Measurements from ENCODE around the gene POLR3A.

POLR3A gene

GRCh38 chr10:78062296-78062695 is 33.0 kb upstream of the POLR3A start:
- peaks cover 23% of the 10 kb centered on the region for H3K4me1 Mint-ChIP-seq (ENCODE audit: low read depth)
- no peaks in the 10 kb centered on the region for H3K9me3 Mint-ChIP-seq
- H3K36me3 Mint-ChIP-seq (ENCODE audit: low read depth): no peaks in the 10 kb centered on the region
- H3K27ac Mint-ChIP-seq: peak overlapping the region; percentile 22
- H3K4me3 Mint-ChIP-seq: no peak overlapping the region
- no peaks in the 10 kb centered on the region for H3K27me3 Mint-ChIP-seq

GRCh38 chr10:78059906-78060702 is 30.8 kb upstream of the POLR3A start:
- Mint-ChIP-seq H3K27ac (peak overlapping the region; percentile 36), H3K4me3 (no peak overlapping the region), H3K27me3 (no peaks in the 10 kb centered on the region), H3K4me1 (ENCODE audit: low read depth) (peaks cover 20% of the 10 kb centered on the region), H3K36me3 (ENCODE audit: low read depth) (no peaks in the 10 kb centered on the region), H3K9me3 (no peaks in the 10 kb centered on the region)

- H3K9me3 Mint-ChIP-seq: no peaks in the 10 kb centered on the region
Measured at GRCh38 chr10:78058562-78058961, 29.2 kb upstream of the POLR3A start.

GRCh38 chr10:78053211-78053868 is 24.0 kb upstream of the POLR3A start:
- H3K4me3 Mint-ChIP-seq: no peak overlapping the region
- H3K9me3 Mint-ChIP-seq: no peaks in the 10 kb centered on the region
- no peaks in the 10 kb centered on the region for H3K27me3 Mint-ChIP-seq
- H3K4me1 Mint-ChIP-seq (ENCODE audit: low read depth): no peaks in the 10 kb centered on the region
- H3K36me3 Mint-ChIP-seq (ENCODE audit: low read depth): no peaks in the 10 kb centered on the region
- H3K27ac Mint-ChIP-seq: no peak overlapping the region

More at GRCh38 chr10:78058562-78058961, 29.2 kb upstream of the POLR3A start:
- no peak overlapping the region for H3K4me3 Mint-ChIP-seq
- H3K36me3 Mint-ChIP-seq (ENCODE audit: low read depth): no peaks in the 10 kb centered on the region
- no peak overlapping the region for H3K27ac Mint-ChIP-seq
- H3K4me1 Mint-ChIP-seq (ENCODE audit: low read depth): peaks cover 18% of the 10 kb centered on the region
- H3K27me3 Mint-ChIP-seq: no peaks in the 10 kb centered on the region

GRCh38 chr10:78049851-78050250 is 20.5 kb upstream of the POLR3A start:
- Mint-ChIP-seq H3K36me3 (ENCODE audit: low read depth) (no peaks in the 10 kb centered on the region), H3K27ac (no peak overlapping the region), H3K4me3 (no peak overlapping the region), H3K9me3 (no peaks in the 10 kb centered on the region), H3K27me3 (no peaks in the 10 kb centered on the region), H3K4me1 (ENCODE audit: low read depth) (peaks cover 11% of the 10 kb centered on the region)

- no peaks in the 10 kb centered on the region for H3K27me3 Mint-ChIP-seq
- H3K4me3 Mint-ChIP-seq: no peak overlapping the region
- H3K4me1 Mint-ChIP-seq (ENCODE audit: low read depth): peaks cover 21% of the 10 kb centered on the region
- no peaks in the 10 kb centered on the region for H3K9me3 Mint-ChIP-seq
- H3K27ac Mint-ChIP-seq: no peak overlapping the region
- H3K36me3 Mint-ChIP-seq (ENCODE audit: low read depth): peaks cover 12% of the 10 kb centered on the region
Measured at GRCh38 chr10:78047314-78047891, 18.1 kb upstream of the POLR3A start.

GRCh38 chr10:78046711-78047269 is 17.5 kb upstream of the POLR3A start:
- Mint-ChIP-seq H3K36me3 (ENCODE audit: low read depth) (peaks cover 18% of the 10 kb centered on the region), H3K4me1 (ENCODE audit: low read depth) (peaks cover 24% of the 10 kb centered on the region), H3K4me3 (no peak overlapping the region), H3K27me3 (no peaks in the 10 kb centered on the region), H3K27ac (no peak overlapping the region), H3K9me3 (no peaks in the 10 kb centered on the region)

- H3K4me3 Mint-ChIP-seq: no peak overlapping the region
- peaks cover 27% of the 10 kb centered on the region for H3K36me3 Mint-ChIP-seq (ENCODE audit: low read depth)
- no peaks in the 10 kb centered on the region for H3K9me3 Mint-ChIP-seq
- no peak overlapping the region for H3K27ac Mint-ChIP-seq
- H3K27me3 Mint-ChIP-seq: no peaks in the 10 kb centered on the region
- H3K4me1 Mint-ChIP-seq (ENCODE audit: low read depth): peaks cover 34% of the 10 kb centered on the region
Measured at GRCh38 chr10:78045856-78046255, 16.5 kb upstream of the POLR3A start.

GRCh38 chr10:78045237-78045636 is 15.9 kb upstream of the POLR3A start:
- H3K27ac Mint-ChIP-seq: no peak overlapping the region
- no peaks in the 10 kb centered on the region for H3K27me3 Mint-ChIP-seq
- H3K4me3 Mint-ChIP-seq: no peak overlapping the region
- peaks cover 40% of the 10 kb centered on the region for H3K4me1 Mint-ChIP-seq (ENCODE audit: low read depth)
- H3K9me3 Mint-ChIP-seq: no peaks in the 10 kb centered on the region
- peaks cover 34% of the 10 kb centered on the region for H3K36me3 Mint-ChIP-seq (ENCODE audit: low read depth)

GRCh38 chr10:78044699-78045098 is 15.4 kb upstream of the POLR3A start:
- H3K9me3 Mint-ChIP-seq: no peaks in the 10 kb centered on the region
- H3K4me3 Mint-ChIP-seq: no peak overlapping the region
- no peak overlapping the region for H3K27ac Mint-ChIP-seq
- peaks cover 39% of the 10 kb centered on the region for H3K36me3 Mint-ChIP-seq (ENCODE audit: low read depth)
- H3K27me3 Mint-ChIP-seq: no peaks in the 10 kb centered on the region
- peaks cover 45% of the 10 kb centered on the region for H3K4me1 Mint-ChIP-seq (ENCODE audit: low read depth)

GRCh38 chr10:78044179-78044578 is 14.9 kb upstream of the POLR3A start:
- H3K27ac Mint-ChIP-seq: peak overlapping the region; percentile 38
- peaks cover 51% of the 10 kb centered on the region for H3K4me1 Mint-ChIP-seq (ENCODE audit: low read depth)
- H3K36me3 Mint-ChIP-seq (ENCODE audit: low read depth): peaks cover 44% of the 10 kb centered on the region

GRCh38 chr10:78042752-78043104 is 13.4 kb upstream of the POLR3A start:
- peaks cover 59% of the 10 kb centered on the region for H3K36me3 Mint-ChIP-seq (ENCODE audit: low read depth)
- peak overlapping the region; percentile 27 for H3K27ac Mint-ChIP-seq
- no peaks in the 10 kb centered on the region for H3K27me3 Mint-ChIP-seq
- H3K4me3 Mint-ChIP-seq: no peak overlapping the region
- H3K4me1 Mint-ChIP-seq (ENCODE audit: low read depth): peaks cover 61% of the 10 kb centered on the region
- H3K9me3 Mint-ChIP-seq: no peaks in the 10 kb centered on the region

More at GRCh38 chr10:78044179-78044578, 14.9 kb upstream of the POLR3A start:
- H3K27me3 Mint-ChIP-seq: no peaks in the 10 kb centered on the region
- H3K4me3 Mint-ChIP-seq: no peak overlapping the region
- H3K9me3 Mint-ChIP-seq: no peaks in the 10 kb centered on the region

- H3K4me3 Mint-ChIP-seq: no peak overlapping the region
- peaks cover 64% of the 10 kb centered on the region for H3K36me3 Mint-ChIP-seq (ENCODE audit: low read depth)
Measured at GRCh38 chr10:78042058-78042751, 12.9 kb upstream of the POLR3A start.

GRCh38 chr10:78041170-78042057 is 12.1 kb upstream of the POLR3A start:
- Mint-ChIP-seq H3K4me3 (peak overlapping the region; percentile 44), H3K27me3 (no peaks in the 10 kb centered on the region), H3K4me1 (ENCODE audit: low read depth) (peaks cover 69% of the 10 kb centered on the region), H3K27ac (peak overlapping the region; percentile 87), H3K36me3 (ENCODE audit: low read depth) (peaks cover 72% of the 10 kb centered on the region), H3K9me3 (no peaks in the 10 kb centered on the region)

More at GRCh38 chr10:78042058-78042751, 12.9 kb upstream of the POLR3A start:
- H3K9me3 Mint-ChIP-seq: no peaks in the 10 kb centered on the region
- H3K4me1 Mint-ChIP-seq (ENCODE audit: low read depth): peaks cover 62% of the 10 kb centered on the region
- H3K27ac Mint-ChIP-seq: peak overlapping the region; percentile 87
- no peaks in the 10 kb centered on the region for H3K27me3 Mint-ChIP-seq

Data from stimulated activated naive CD8-positive, alpha-beta T cell treated with anti-CD3 and anti-CD28 coated beads, Interleukin-15, Interleukin-2, amounts not matched to agents 100 ng/mL and 50 ng/mL, for 24 hours (primary cell).